GM12865 (cell line): ENCODE data around the gene WDR33.

Source experiments
- DNase-seq: peaks from one replicate; pipeline ENCODE4 v3.0.0; 2010; ENCODE audit warnings: low read depth
- H3K4me3 ChIP-seq: 2 replicates; pipeline ENCODE4 v1.5.1; 2011; ENCODE audit warnings: mild to moderate bottlenecking, low read depth, low read length, control low read depth
- CTCF ChIP-seq: IDR thresholded peaks from 2 replicates; pipeline ENCODE4 v1.5.1; 2011; ENCODE audit warnings: low read length, control low read depth, low read depth, inconsistent platforms; ENCODE audit not compliant: insufficient read depth; ENCODE audit errors: missing control alignments

The WDR33 gene

GRCh38 chr2:127654838-127655175, 156.2 kb downstream of the WDR33 start:
- DNase-seq, result no peak
- no peak overlapping the region for H3K4me3 ChIP-seq
- TF ChIP-seq CTCF, result no peak

GRCh38 chr2:127654084-127654837, 156.7 kb downstream of the WDR33 start:
- no peak for DNase-seq
- no peak for TF ChIP-seq CTCF
- H3K4me3 ChIP-seq, result no peak overlapping the region

DNA sequence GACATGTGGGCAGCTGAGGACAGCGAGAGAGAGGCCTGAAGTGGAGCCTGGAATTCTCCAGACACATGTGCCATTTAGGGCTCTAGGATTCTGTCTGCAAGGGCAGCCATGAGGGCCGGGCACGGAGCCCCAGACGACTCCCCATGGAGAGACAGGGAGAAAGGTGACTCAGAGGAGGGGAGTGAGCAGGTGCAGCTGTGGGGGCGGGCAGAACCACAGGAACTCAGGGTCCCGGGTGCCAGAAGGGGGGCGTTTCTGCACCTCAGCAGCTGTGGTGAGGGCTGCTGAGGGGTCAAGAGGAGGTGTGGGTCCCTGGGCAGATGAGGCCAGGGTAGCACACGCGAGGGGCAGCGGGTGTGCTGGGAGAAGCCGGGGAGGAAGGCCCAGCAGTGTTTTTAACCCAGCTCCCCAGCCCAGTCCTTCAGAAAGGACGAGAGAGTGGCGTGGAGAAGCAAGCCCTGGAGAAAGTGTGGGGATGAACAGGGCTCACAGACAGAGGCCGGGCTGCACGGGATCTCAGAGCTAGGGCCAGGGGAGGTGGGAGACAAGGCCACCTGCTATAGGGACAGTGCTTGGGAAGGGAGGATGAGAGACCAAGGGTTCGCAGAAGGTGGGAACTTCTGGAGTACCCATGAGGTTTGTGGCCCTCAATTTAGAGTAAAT, 157.4 kb downstream of the WDR33 start:
- no peak for TF ChIP-seq CTCF
- DNase-seq, result no peak
- no peak overlapping the region for H3K4me3 ChIP-seq

GRCh38 chr2:127652786-127653357, 158.1 kb downstream of the WDR33 start:
- TF ChIP-seq CTCF, result no peak
- H3K4me3 ChIP-seq, result no peak overlapping the region
- no peak for DNase-seq

GRCh38 chr2:127651971-127652550, 158.9 kb downstream of the WDR33 start:
- H3K4me3 ChIP-seq, result no peak overlapping the region
- TF ChIP-seq CTCF, result no peak
- no peak for DNase-seq

GRCh38 chr2:127651381-127651809, 159.6 kb downstream of the WDR33 start:
- TF ChIP-seq CTCF, result no peak
- no peak overlapping the region for H3K4me3 ChIP-seq
- DNase-seq, result no peak
